Fibroblast of pulmonary artery (primary cell): ENCODE measurements around the gene RHBDL1.
A peak's percentile ranks its signal among the peaks of the same experiment; 100 is the strongest.

Source experiments
- DNase-seq: peaks from one replicate; pipeline ENCODE4 v3.0.0-alpha.2; 2010; ENCODE audit warnings: low read depth
- H3K4me3 ChIP-seq: replicated peaks from 2 replicates; pipeline ENCODE4 v1.5.1; 2011; ENCODE audit warnings: low read depth, mild to moderate bottlenecking, control low read depth, low read length, moderate library complexity
- CTCF ChIP-seq: IDR thresholded peaks from 2 replicates; pipeline ENCODE4 v1.5.1; 2011; ENCODE audit warnings: mild to moderate bottlenecking, control low read depth, low read length, inconsistent platforms; ENCODE audit errors: missing control alignments

The RHBDL1 gene

GRCh38 chr16:648781-649589 is 26.5 kb upstream of the RHBDL1 start, which contains the start of gene WDR90:
Gene WDR90, plus strand, starts transcription at chr16:649365. Its CDS starts 52 bp downstream, at chr16:649417.
- peak within 1 kb of the TSS; percentile 67 for H3K4me3 ChIP-seq
- TF ChIP-seq CTCF, result no peak
- DNase-seq, result peak; percentile 91

- DNase-seq, result no peak
- no peak for TF ChIP-seq CTCF
- H3K4me3 ChIP-seq, result peak overlapping the region; percentile 67
These were observed 25.8 kb upstream of the RHBDL1 start for GRCh38 chr16:649631-650030.

GRCh38 chr16:651844-652243 is 23.6 kb upstream of the RHBDL1 start:
- H3K4me3 ChIP-seq, result no peak overlapping the region
- no peak for DNase-seq
- no peak for TF ChIP-seq CTCF

GRCh38 chr16:652454-653305 is 22.8 kb upstream of the RHBDL1 start:
- H3K4me3 ChIP-seq, result no peak overlapping the region
- no peak for DNase-seq
- TF ChIP-seq CTCF, result no peak

- H3K4me3 ChIP-seq, result no peak overlapping the region
- DNase-seq, result no peak
- TF ChIP-seq CTCF, result no peak
These were observed 21.4 kb upstream of the RHBDL1 start for GRCh38 chr16:654034-654433.

- TF ChIP-seq CTCF, result no peak
- DNase-seq, result no peak
- no peak overlapping the region for H3K4me3 ChIP-seq
These were observed 18.0 kb upstream of the RHBDL1 start for GRCh38 chr16:657487-657886.
